GM18517 (cell line): ENCODE results near the gene DCP1B.

Source experiments
- ATAC-seq: cut with Tn5 transposase; IDR thresholded peaks from one replicate; pipeline ENCODE4 v1.9.1; 2021; ENCODE audit warnings: mild to moderate bottlenecking, moderate library complexity; ENCODE audit not compliant: unreplicated experiment

The DCP1B gene

GRCh38 chr12:1906579-1906978, 97.7 kb downstream of the DCP1B start:
- no peak for ATAC-seq

GRCh38 chr12:1904875-1905274, 99.4 kb downstream of the DCP1B start:
- no peak for ATAC-seq

- no peak for ATAC-seq
Measured at GRCh38 chr12:1896964-1897363, 107.3 kb downstream of the DCP1B start.
